ENCODE measurements around the gene CACNB2. TPM values are rescaled to one million over a fixed set of nuclear protein-coding genes. Genes with fewer than 3 reads are reported as not detected.

CACNB2 gene
- total and polyA plus RNA-seq, 2 of the 13 experiments (the other 11 are each of a cell fraction or from before 2014, with no cell fraction given) = not detected

GRCh38 chr10:18533896-18534295, 393.7 kb downstream of the CACNB2 start:
- H3K4me1 ChIP-seq (ENCODE audit: insufficient read depth, low read length) = no peaks in the 10 kb centered on the region
- H3K27me3 ChIP-seq (ENCODE audit: control insufficient read depth in 1 of 2, insufficient read depth in 2 of 2, low read length in 2 of 2) = no peaks in the 10 kb centered on the region
- no peak overlapping the region for H3K27ac ChIP-seq (ENCODE audit: extremely low read length, insufficient read depth, low read length)
- ChIA-PET POLR2A (no interaction called here), CTCF (ENCODE audit: low intra/inter-chr PET ratio, low total read pairs) (no interaction called here)
- TF ChIP-seq SRSF9 (IDR thresholded peaks at IDR 0.05; ENCODE audit: borderline replicate concordance, insufficient read depth, low read depth, low read length, poor library complexity, severe bottlenecking) (no peak), ZNF576 (CRISPR knock-in tag; IDR thresholded peaks at IDR 0.05) (no peak), ZFP41 (CRISPR knock-in tag; IDR thresholded peaks at IDR 0.05; ENCODE audit: borderline replicate concordance) (no peak), MAZ (IDR thresholded peaks at IDR 0.05; ENCODE audit: borderline replicate concordance, low read depth, low read length) (no peak), MAZ (CRISPR knock-in tag; IDR thresholded peaks at IDR 0.05; ENCODE audit: low read depth) (no peak), FUBP1 (CRISPR knock-in tag; IDR thresholded peaks at IDR 0.05; ENCODE audit: borderline replicate concordance) (no peak), GLMP (CRISPR knock-in tag; IDR thresholded peaks at IDR 0.05; ENCODE audit: borderline replicate concordance) (no peak), ZSCAN21 (CRISPR knock-in tag; IDR thresholded peaks at IDR 0.05; ENCODE audit: borderline replicate concordance) (no peak), KDM1A (CRISPR knock-in tag; IDR thresholded peaks at IDR 0.05) (no peak), HOXA7 (CRISPR knock-in tag; IDR thresholded peaks at IDR 0.05) (no peak), ZMAT3 (CRISPR knock-in tag; conservative IDR thresholded peaks at IDR 0.05) (no peak), IKZF4 (CRISPR knock-in tag; IDR thresholded peaks at IDR 0.05; ENCODE audit: borderline replicate concordance, low read depth, not compliant biosample characterization) (no peak), ZNF280D (CRISPR knock-in tag; IDR thresholded peaks at IDR 0.05) (no peak), ZMAT5 (CRISPR knock-in tag; IDR thresholded peaks at IDR 0.05; ENCODE audit: borderline replicate concordance, low read depth) (no peak), ZNF333 (CRISPR knock-in tag; IDR thresholded peaks at IDR 0.05; ENCODE audit: borderline replicate concordance) (no peak), KDM6A (CRISPR knock-in tag; IDR thresholded peaks at IDR 0.05; ENCODE audit: low read depth) (no peak)
- no peak overlapping the region for H3K4me2 ChIP-seq (ENCODE audit: low read depth, low read length)
- intact Hi-C loops (cut with micrococcal nuclease; ENCODE audit: unreplicated experiment) (no loop called here), in situ Hi-C loops (cut with HindIII; ENCODE audit: extremely low pct_ligation_motif_present, low pct_unique_long_range_greater_than_20kb) (no loop called here)
- FAIRE-seq = no peak
- no peak for ATAC-seq
- DNase-seq (ENCODE audit: low spot score) = no peak
- peaks cover 0 to 1% of the 10 kb centered on the region in 2 experiments; a peak in 1 of 5 replicates for H3K36me3 ChIP-seq (replicated peaks in 1 of 2; ENCODE audit: control insufficient read depth in 1 of 2, insufficient read depth in 2 of 2, low read length in 2 of 2)
- no TSS peak for BruUV-seq (replicated peaks)
- H2AFZ ChIP-seq (ENCODE audit: low read length) = no peak overlapping the region
- H3K9me3 ChIP-seq (ENCODE audit: low read length) = no peaks in the 10 kb centered on the region
- no peaks in the 10 kb centered on the region for H3K79me2 ChIP-seq (ENCODE audit: insufficient read depth, low read length)
- H4K20me1 ChIP-seq (ENCODE audit: insufficient read depth, low read length) = no peaks in the 10 kb centered on the region
- no peak overlapping the region for H3K4me3 ChIP-seq (replicated peaks in 1 of 3; ENCODE audit: insufficient read depth in 1 of 3, low read depth in 2 of 3, low read length in 3 of 3)
- 96% methylated on average over 5 of the region's 5 CpGs for WGBS (ENCODE audit: low lambda C conversion rate)
- H3K9ac ChIP-seq (ENCODE audit: insufficient read depth, low read depth, low read length) = no peak overlapping the region
